Activated naive CD8-positive, alpha-beta T cell treated with anti-CD3 and anti-CD28 coated beads, Interleukin-2, amount 10 ng/mL, durations not matched to agents 7 days and 5 days (primary cell): ENCODE data around the gene GPR158. TPM values are rescaled to one million over a fixed set of nuclear protein-coding genes. Genes with fewer than 3 reads are reported as not detected.

Experiments
- ATAC-seq: fragments of 150-1000 bp; cut with Tn5 transposase; one replicate; pipeline ENCODE4 v1.10.0; 2021; ENCODE audit warnings: low read depth, moderate library complexity
- POLR2A ChIA-PET: fragments of 350-600 bp; sonication (Branson Sonifier 250); formaldehyde crosslinking; loops from one replicate; lab custom pipeline; 2021; ENCODE audit warnings: antibody characterized with exemption; lab: Charles Lee
- DNase-seq: peaks from one replicate; pipeline ENCODE4 v3.0.0; 2021
- H3K27ac Mint-ChIP-seq: one replicate; pipeline ENCODE4 v1.8.0; 2022; ENCODE audit warnings: mild to moderate bottlenecking, mixed read lengths
- H3K27me3 Mint-ChIP-seq: one replicate; pipeline ENCODE4 v1.8.0; 2022; ENCODE audit warnings: mild to moderate bottlenecking, moderate library complexity, mixed read lengths
- H3K36me3 Mint-ChIP-seq: one replicate; pipeline ENCODE4 v1.8.0; 2021; ENCODE audit warnings: mild to moderate bottlenecking, mixed read lengths
- H3K4me1 Mint-ChIP-seq: one replicate; pipeline ENCODE4 v1.8.0; 2021; ENCODE audit warnings: mixed read lengths
- H3K4me3 Mint-ChIP-seq: one replicate; pipeline ENCODE4 v1.8.0; 2022; ENCODE audit warnings: mild to moderate bottlenecking, moderate library complexity, mixed read lengths
- H3K9me3 Mint-ChIP-seq: one replicate; pipeline ENCODE4 v1.8.0; 2021; ENCODE audit warnings: mixed read lengths
- total RNA-seq, 2 experiments: library from RNA; stranded (reverse); gene quantifications; one replicate each; pipeline ENCODE4 v1.2.3, GENCODE V29; 2021

GPR158 gene
- total RNA-seq, 2 experiments from 2014 or later: not detected

GRCh38 chr10:25565570-25565969 lies 390.8 kb downstream of the GPR158 start:
- no peak for DNase-seq
- Mint-ChIP-seq H3K4me3 (no peak overlapping the region), H3K4me1 (no peaks in the 10 kb centered on the region), H3K27me3 (no peaks in the 10 kb centered on the region), H3K9me3 (no peaks in the 10 kb centered on the region), H3K36me3 (no peaks in the 10 kb centered on the region), H3K27ac (no peak overlapping the region)
- no peak for ATAC-seq
- POLR2A ChIA-PET: no interaction called here

- DNase-seq (no peak), ATAC-seq (no peak)
- Mint-ChIP-seq H3K27me3 (no peaks in the 10 kb centered on the region), H3K27ac (no peak overlapping the region), H3K36me3 (no peaks in the 10 kb centered on the region), H3K9me3 (no peaks in the 10 kb centered on the region), H3K4me3 (no peak overlapping the region), H3K4me1 (no peaks in the 10 kb centered on the region)
- POLR2A ChIA-PET: no interaction called here
Observed at GRCh38 chr10:25573316-25573715, 398.5 kb downstream of the GPR158 start.

GRCh38 chr10:25575343-25575742 lies 400.5 kb downstream of the GPR158 start:
- no peak for ATAC-seq

GRCh38 chr10:25578061-25578460 lies 403.3 kb downstream of the GPR158 start:
- no peaks in the 10 kb centered on the region for H3K4me1 Mint-ChIP-seq
- H3K36me3 Mint-ChIP-seq: no peaks in the 10 kb centered on the region
- DNase-seq: no peak
- no peak for ATAC-seq
- H3K27me3 Mint-ChIP-seq: no peaks in the 10 kb centered on the region
- no peak overlapping the region for H3K27ac Mint-ChIP-seq
- H3K9me3 Mint-ChIP-seq: no peaks in the 10 kb centered on the region
- no peak overlapping the region for H3K4me3 Mint-ChIP-seq
- POLR2A ChIA-PET: no interaction called here

More at GRCh38 chr10:25575343-25575742, 400.5 kb downstream of the GPR158 start:
- H3K27ac Mint-ChIP-seq: no peak overlapping the region
- no peak overlapping the region for H3K4me3 Mint-ChIP-seq
- DNase-seq: no peak
- POLR2A ChIA-PET: no interaction called here
- H3K4me1 Mint-ChIP-seq: no peaks in the 10 kb centered on the region
- no peaks in the 10 kb centered on the region for H3K27me3 Mint-ChIP-seq
- no peaks in the 10 kb centered on the region for H3K9me3 Mint-ChIP-seq
- no peaks in the 10 kb centered on the region for H3K36me3 Mint-ChIP-seq

GRCh38 chr10:25582961-25583360 lies 408.2 kb downstream of the GPR158 start:
- no peaks in the 10 kb centered on the region for H3K36me3 Mint-ChIP-seq
- no peak overlapping the region for H3K4me3 Mint-ChIP-seq
- POLR2A ChIA-PET: no interaction called here
- no peak overlapping the region for H3K27ac Mint-ChIP-seq
- H3K4me1 Mint-ChIP-seq: no peaks in the 10 kb centered on the region
- peaks cover 6% of the 10 kb centered on the region for H3K9me3 Mint-ChIP-seq
- no peak for DNase-seq
- H3K27me3 Mint-ChIP-seq: no peaks in the 10 kb centered on the region
- ATAC-seq: no peak

GRCh38 chr10:25600651-25601050 lies 425.9 kb downstream of the GPR158 start:
- no peak for DNase-seq
- H3K4me3 Mint-ChIP-seq: no peak overlapping the region
- POLR2A ChIA-PET: no interaction called here
- H3K9me3 Mint-ChIP-seq: peaks cover 4% of the 10 kb centered on the region
- H3K36me3 Mint-ChIP-seq: no peaks in the 10 kb centered on the region
- ATAC-seq: no peak
- no peaks in the 10 kb centered on the region for H3K27me3 Mint-ChIP-seq
- H3K4me1 Mint-ChIP-seq: no peaks in the 10 kb centered on the region
- no peak overlapping the region for H3K27ac Mint-ChIP-seq

- Mint-ChIP-seq H3K27ac (no peak overlapping the region), H3K36me3 (no peaks in the 10 kb centered on the region), H3K4me1 (no peaks in the 10 kb centered on the region), H3K27me3 (no peaks in the 10 kb centered on the region), H3K4me3 (no peak overlapping the region), H3K9me3 (no peaks in the 10 kb centered on the region)
- no peak for DNase-seq
- POLR2A ChIA-PET: no interaction called here
- no peak for ATAC-seq
Observed at GRCh38 chr10:25604591-25604990, 429.8 kb downstream of the GPR158 start.

- no peaks in the 10 kb centered on the region for H3K4me1 Mint-ChIP-seq
- H3K4me3 Mint-ChIP-seq: no peak overlapping the region
- ATAC-seq (no peak), DNase-seq (no peak)
- no peaks in the 10 kb centered on the region for H3K36me3 Mint-ChIP-seq
- no peak overlapping the region for H3K27ac Mint-ChIP-seq
- POLR2A ChIA-PET: no interaction called here
- no peaks in the 10 kb centered on the region for H3K9me3 Mint-ChIP-seq
- H3K27me3 Mint-ChIP-seq: no peaks in the 10 kb centered on the region
Observed at GRCh38 chr10:25614652-25615051, 439.9 kb downstream of the GPR158 start.

GRCh38 chr10:25615926-25616325 lies 441.1 kb downstream of the GPR158 start:
- Mint-ChIP-seq H3K27me3 (no peaks in the 10 kb centered on the region), H3K4me1 (no peaks in the 10 kb centered on the region), H3K4me3 (no peak overlapping the region), H3K36me3 (no peaks in the 10 kb centered on the region), H3K9me3 (peaks cover 3% of the 10 kb centered on the region), H3K27ac (no peak overlapping the region)
- ATAC-seq (no peak), DNase-seq (no peak)
- POLR2A ChIA-PET: no interaction called here

GRCh38 chr10:25616903-25617592 lies 442.2 kb downstream of the GPR158 start:
- DNase-seq: no peak
- ATAC-seq: no peak
- Mint-ChIP-seq H3K4me3 (no peak overlapping the region), H3K9me3 (peaks cover 3% of the 10 kb centered on the region), H3K4me1 (no peaks in the 10 kb centered on the region), H3K27ac (no peak overlapping the region), H3K27me3 (no peaks in the 10 kb centered on the region), H3K36me3 (no peaks in the 10 kb centered on the region)
- POLR2A ChIA-PET: no interaction called here

- ATAC-seq (no peak), DNase-seq (no peak)
- Mint-ChIP-seq H3K27ac (no peak overlapping the region), H3K9me3 (peaks cover 1% of the 10 kb centered on the region), H3K4me1 (no peaks in the 10 kb centered on the region), H3K4me3 (no peak overlapping the region), H3K36me3 (no peaks in the 10 kb centered on the region), H3K27me3 (no peaks in the 10 kb centered on the region)
- POLR2A ChIA-PET: no interaction called here
Observed at GRCh38 chr10:25627606-25628005, 452.8 kb downstream of the GPR158 start.

GRCh38 chr10:25629333-25629732 lies 454.5 kb downstream of the GPR158 start:
- H3K27me3 Mint-ChIP-seq: no peaks in the 10 kb centered on the region
- H3K36me3 Mint-ChIP-seq: no peaks in the 10 kb centered on the region
- H3K4me1 Mint-ChIP-seq: no peaks in the 10 kb centered on the region
- no peak overlapping the region for H3K27ac Mint-ChIP-seq
- no peak for DNase-seq
- no peaks in the 10 kb centered on the region for H3K9me3 Mint-ChIP-seq
- POLR2A ChIA-PET: no interaction called here
- H3K4me3 Mint-ChIP-seq: no peak overlapping the region
- ATAC-seq: no peak

GRCh38 chr10:25631471-25631870 lies 456.7 kb downstream of the GPR158 start:
- no peak overlapping the region for H3K4me3 Mint-ChIP-seq
- no peak overlapping the region for H3K27ac Mint-ChIP-seq
- no peaks in the 10 kb centered on the region for H3K27me3 Mint-ChIP-seq
- no peaks in the 10 kb centered on the region for H3K4me1 Mint-ChIP-seq
- ATAC-seq (no peak), DNase-seq (no peak)
- POLR2A ChIA-PET: no interaction called here
- no peaks in the 10 kb centered on the region for H3K36me3 Mint-ChIP-seq
- no peaks in the 10 kb centered on the region for H3K9me3 Mint-ChIP-seq

- H3K27me3 Mint-ChIP-seq: no peaks in the 10 kb centered on the region
- no peaks in the 10 kb centered on the region for H3K36me3 Mint-ChIP-seq
- no peak for ATAC-seq
- POLR2A ChIA-PET: no interaction called here
- H3K27ac Mint-ChIP-seq: no peak overlapping the region
- no peak for DNase-seq
- H3K4me1 Mint-ChIP-seq: no peaks in the 10 kb centered on the region
- peaks cover 4% of the 10 kb centered on the region for H3K9me3 Mint-ChIP-seq
- H3K4me3 Mint-ChIP-seq: no peak overlapping the region
Observed at GRCh38 chr10:25632802-25633201, 458.0 kb downstream of the GPR158 start.
